GM12873 (cell line): ENCODE data around the gene PPRC1.

Experiments used
- CTCF ChIP-seq: IDR thresholded peaks from 2 replicates; pipeline ENCODE4 v1.5.1; 2012; ENCODE audit warnings: low read depth, mild to moderate bottlenecking, moderate library complexity, low read length, control low read depth; ENCODE audit not compliant: insufficient read depth; ENCODE audit errors: missing control alignments

PPRC1 gene

GRCh38 chr10:102131286-102132170 lies 1.3 kb upstream of the PPRC1 start:
- TF ChIP-seq CTCF, result no peak

GRCh38 chr10:102132193-102132562 lies 662 bp upstream of the PPRC1 start:
- no peak for TF ChIP-seq CTCF

- no peak for TF ChIP-seq CTCF
Observed at GRCh38 chr10:102133373-102134195, 744 bp downstream of the PPRC1 start.

- TF ChIP-seq CTCF, result no peak
Observed at GRCh38 chr10:102134416-102134815, 1.6 kb downstream of the PPRC1 start.

GRCh38 chr10:102135956-102136526 lies 3.2 kb downstream of the PPRC1 start:
- no peak for TF ChIP-seq CTCF

GRCh38 chr10:102139281-102140110 lies 6.7 kb downstream of the PPRC1 start:
- TF ChIP-seq CTCF, result no peak
